Thyroid gland (tissue), 4 donors: ENCODE measurements around the gene CACNG6.

ENCODE experiments used
- POLR2A ChIP-seq, 2 donors: fragments of 450-650 bp; IDR thresholded peaks; one replicate each; pipeline ENCODE4 v1.6.1; 2017; ENCODE audit warnings: antibody characterized with exemption in 2 of 2, mild to moderate bottlenecking in 2 of 2, moderate library complexity in 1 of 2
- TF ChIP-seq, protein P1 (sequence below), 6 experiments: fragments of 200-600 bp in 3 of 6; fragments of 450-650 bp in 3 of 6; sonication (generic) in 3 of 6; IDR thresholded peaks; one replicate each; pipeline ENCODE4 v1.5.1; 2016 to 2019; ENCODE audit warnings: antibody characterized with exemption in 6 of 6, mild to moderate bottlenecking in 2 of 6, inconsistent platforms in 1 of 6, moderate library complexity in 1 of 6

DNA sequence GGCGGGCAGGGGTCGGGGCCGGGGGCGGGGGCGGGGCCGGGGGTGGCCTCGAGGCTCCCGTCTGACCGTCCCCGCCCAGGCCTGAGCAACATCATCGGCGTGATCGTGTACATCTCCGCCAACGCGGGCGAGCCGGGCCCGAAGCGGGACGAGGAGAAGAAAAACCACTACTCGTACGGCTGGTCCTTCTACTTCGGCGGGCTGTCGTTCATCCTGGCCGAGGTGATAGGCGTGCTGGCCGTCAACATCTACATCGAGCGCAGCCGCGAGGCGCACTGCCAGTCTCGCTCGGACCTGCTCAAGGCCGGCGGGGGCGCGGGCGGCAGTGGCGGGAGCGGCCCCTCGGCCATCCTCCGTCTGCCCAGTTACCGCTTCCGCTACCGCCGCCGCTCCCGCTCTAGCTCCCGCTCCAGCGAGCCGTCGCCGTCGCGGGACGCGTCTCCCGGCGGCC, 9.4 kb upstream of the CACNG6 start:
- TF ChIP-seq, protein P1, sequence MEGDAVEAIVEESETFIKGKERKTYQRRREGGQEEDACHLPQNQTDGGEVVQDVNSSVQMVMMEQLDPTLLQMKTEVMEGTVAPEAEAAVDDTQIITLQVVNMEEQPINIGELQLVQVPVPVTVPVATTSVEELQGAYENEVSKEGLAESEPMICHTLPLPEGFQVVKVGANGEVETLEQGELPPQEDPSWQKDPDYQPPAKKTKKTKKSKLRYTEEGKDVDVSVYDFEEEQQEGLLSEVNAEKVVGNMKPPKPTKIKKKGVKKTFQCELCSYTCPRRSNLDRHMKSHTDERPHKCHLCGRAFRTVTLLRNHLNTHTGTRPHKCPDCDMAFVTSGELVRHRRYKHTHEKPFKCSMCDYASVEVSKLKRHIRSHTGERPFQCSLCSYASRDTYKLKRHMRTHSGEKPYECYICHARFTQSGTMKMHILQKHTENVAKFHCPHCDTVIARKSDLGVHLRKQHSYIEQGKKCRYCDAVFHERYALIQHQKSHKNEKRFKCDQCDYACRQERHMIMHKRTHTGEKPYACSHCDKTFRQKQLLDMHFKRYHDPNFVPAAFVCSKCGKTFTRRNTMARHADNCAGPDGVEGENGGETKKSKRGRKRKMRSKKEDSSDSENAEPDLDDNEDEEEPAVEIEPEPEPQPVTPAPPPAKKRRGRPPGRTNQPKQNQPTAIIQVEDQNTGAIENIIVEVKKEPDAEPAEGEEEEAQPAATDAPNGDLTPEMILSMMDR (IDR thresholded peaks at IDR 0.05) = no peak
- no peak for TF ChIP-seq POLR2A (IDR thresholded peaks at IDR 0.05)
